ENCODE data around the gene FMN1. TPM values are rescaled to one million over a fixed set of nuclear protein-coding genes. Genes with fewer than 3 reads are reported as not detected.

FMN1 gene
- total and polyA plus RNA-seq, 10 of the 15 experiments (the other 5 are each of a cell fraction or from before 2014, with no cell fraction given): 0.05 to 0.16 (median 0.08) TPM; not detected in 4

- TF ChIP-seq CUX1 (IDR thresholded peaks at IDR 0.05; ENCODE audit: insufficient replicate concordance, low read depth, low read length) (no peak), SRF (IDR thresholded peaks at IDR 0.05; ENCODE audit: low read depth in 2 of 2, low read length in 2 of 2) (no peak), E2F8 (IDR thresholded peaks at IDR 0.05; ENCODE audit: low read depth, partially characterized antibody) (no peak)
Measured at GRCh38 chr15:32998182-32998581, 196.3 kb downstream of the FMN1 start (continued).

Data from GM12878 (cell line).